Upper lobe of left lung (tissue), 6 donors: ENCODE measurements around the gene TMEM94. TPM values are rescaled to one million over a fixed set of nuclear protein-coding genes. Genes with fewer than 3 reads are reported as not detected.

Experiments used
- ATAC-seq, 2 donors: fragments of 200-7000 bp; cut with Tn5 transposase; one replicate each; pipeline ENCODE4 v1.9.1; 2022; ENCODE audit warnings: mild to moderate bottlenecking in 2 of 2, moderate library complexity in 2 of 2; ENCODE audit not compliant: low FRiP score in 2 of 2
- DNase-seq, 2 donors: peaks; one replicate each; pipeline ENCODE4 v3.0.0-alpha.2; 2019 to 2020
- H3K27ac ChIP-seq, 4 donors: fragments of 200-600 bp; sonication (generic); one replicate each; pipeline ENCODE4 v1.5.1; 2016 to 2019
- H3K27me3 ChIP-seq, 4 donors: fragments of 200-600 bp; sonication (generic); one replicate each; pipeline ENCODE4 v1.5.1; 2017 to 2019
- H3K36me3 ChIP-seq, 4 donors: fragments of 200-600 bp; sonication (generic); one replicate each; pipeline ENCODE4 v1.5.1; 2016 to 2019
- H3K4me1 ChIP-seq, 4 donors: fragments of 200-600 bp; sonication (generic); one replicate each; pipeline ENCODE4 v1.5.1; 2018 to 2019
- H3K4me3 ChIP-seq, 4 donors: fragments of 200-600 bp; sonication (generic); one replicate each; pipeline ENCODE4 v1.5.1; 2017 to 2019; ENCODE audit warnings: mild to moderate bottlenecking in 2 of 4, moderate library complexity in 1 of 4
- H3K9me3 ChIP-seq, 4 donors: fragments of 200-600 bp; sonication (generic); one replicate each; pipeline ENCODE4 v1.5.1; 2018 to 2019
- EP300 ChIP-seq, 4 donors: sonication (generic); formaldehyde crosslinking; IDR thresholded peaks; one replicate each; pipeline ENCODE4 v1.5.1; 2017; ENCODE audit warnings: antibody characterized with exemption in 4 of 4, control low read depth in 2 of 4
- POLR2A ChIP-seq, 4 donors: fragments of 450-650 bp; IDR thresholded peaks; one replicate each; pipeline ENCODE4 v1.5.1; 2016 to 2017; ENCODE audit warnings: antibody characterized with exemption in 4 of 4, mild to moderate bottlenecking in 2 of 4
- POLR2AphosphoS5 ChIP-seq, 2 donors: sonication (generic); formaldehyde crosslinking; IDR thresholded peaks; one replicate each; pipeline ENCODE4 v1.5.1; 2017; ENCODE audit warnings: antibody characterized with exemption in 2 of 2
- WGBS, 2 donors: methylation state at CpG; one replicate each; pipeline ENCODE4 v1.1.5; 2017 to 2018; 5-methylcytosine and 5-hydroxymethylcytosine counted together
- total RNA-seq, 6 donors: library from RNA; depleted of rRNA in 4 of 6; stranded (reverse); fragments of >200 nt in 4 of 6; gene quantifications; one replicate each; pipeline versions ENCODE4 v1.1.0 to v1.2.1, GENCODE V29; 2016 to 2021
- TF ChIP-seq, protein P1 (sequence below), 6 experiments: fragments of 450-650 bp in 4 of 6; fragments of 200-600 bp in 2 of 6; sonication (generic) in 2 of 6; IDR thresholded peaks; one replicate each; pipeline ENCODE4 v1.5.1; 2016 to 2019; ENCODE audit warnings: antibody characterized with exemption in 6 of 6
- donor health status: DM: no; HTN: no; CAD: no; lungs with moderate emphysema.
- donor health status: DM: no; HTN: yes; CAD: no; lungs with severe emphysema.

TMEM94 gene
- total RNA-seq, 6 donors from 2014 or later, result 62.3 to 320 (median 90.5) TPM

DNA sequence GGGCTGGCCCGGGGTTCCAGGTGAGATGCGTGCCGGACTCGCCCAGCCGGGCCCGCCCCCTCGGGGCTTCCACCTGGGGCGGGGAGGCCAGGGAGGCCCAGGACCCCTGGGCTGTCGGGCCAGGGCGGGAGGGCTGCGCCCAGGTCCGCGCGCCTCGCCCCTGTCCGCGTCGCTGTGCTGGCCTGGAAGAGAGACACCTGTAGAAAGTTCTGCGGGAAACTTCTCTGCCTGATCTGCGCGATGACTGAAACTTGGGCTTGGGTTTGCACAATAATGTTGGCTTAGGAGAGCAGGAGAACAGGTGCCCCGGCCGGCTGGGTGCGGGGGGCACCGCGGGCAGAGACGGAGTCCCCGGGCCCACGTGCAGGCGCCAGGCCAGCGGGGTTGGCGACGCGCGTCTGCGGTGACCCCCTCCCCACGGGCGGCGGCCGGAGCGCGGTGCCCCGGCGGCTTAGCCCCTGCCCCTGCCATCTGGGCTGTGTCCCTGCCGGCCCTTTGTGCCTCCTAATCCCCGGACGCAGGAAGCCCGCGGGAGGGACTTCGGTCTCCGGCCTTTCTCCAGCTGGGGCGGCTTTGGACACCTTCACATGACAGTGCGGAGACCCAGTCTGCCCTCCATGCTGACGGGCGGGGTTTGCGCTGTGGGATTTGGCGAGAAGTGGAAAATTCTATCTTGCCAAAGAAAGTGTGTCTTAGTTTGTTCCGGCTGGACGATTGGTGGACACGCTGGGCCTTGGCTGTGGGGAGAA is 69.5 kb downstream of the TMEM94 start:
- Histone ChIP-seq H3K36me3 (peaks cover 0 to 15% (median 6%) of the 10 kb centered on the region in 4 donors), H3K4me3 (peak overlapping the region; percentile 53 to 90 (median 73)), H3K4me1 (peaks cover 17 to 36% (median 28%) of the 10 kb centered on the region in 4 donors), H3K9me3 (no peaks in the 10 kb centered on the region), H3K27ac (peak overlapping the region; percentile 80 to 89 (median 82)), H3K27me3 (no peaks in the 10 kb centered on the region)
- ATAC-seq (peak in 1 of 2 donors; percentile 11), DNase-seq (peak in 1 of 2 donors; percentile 89)
- no peak for TF ChIP-seq POLR2AphosphoS5 (IDR thresholded peaks at IDR 0.05)
- TF ChIP-seq, protein P1, sequence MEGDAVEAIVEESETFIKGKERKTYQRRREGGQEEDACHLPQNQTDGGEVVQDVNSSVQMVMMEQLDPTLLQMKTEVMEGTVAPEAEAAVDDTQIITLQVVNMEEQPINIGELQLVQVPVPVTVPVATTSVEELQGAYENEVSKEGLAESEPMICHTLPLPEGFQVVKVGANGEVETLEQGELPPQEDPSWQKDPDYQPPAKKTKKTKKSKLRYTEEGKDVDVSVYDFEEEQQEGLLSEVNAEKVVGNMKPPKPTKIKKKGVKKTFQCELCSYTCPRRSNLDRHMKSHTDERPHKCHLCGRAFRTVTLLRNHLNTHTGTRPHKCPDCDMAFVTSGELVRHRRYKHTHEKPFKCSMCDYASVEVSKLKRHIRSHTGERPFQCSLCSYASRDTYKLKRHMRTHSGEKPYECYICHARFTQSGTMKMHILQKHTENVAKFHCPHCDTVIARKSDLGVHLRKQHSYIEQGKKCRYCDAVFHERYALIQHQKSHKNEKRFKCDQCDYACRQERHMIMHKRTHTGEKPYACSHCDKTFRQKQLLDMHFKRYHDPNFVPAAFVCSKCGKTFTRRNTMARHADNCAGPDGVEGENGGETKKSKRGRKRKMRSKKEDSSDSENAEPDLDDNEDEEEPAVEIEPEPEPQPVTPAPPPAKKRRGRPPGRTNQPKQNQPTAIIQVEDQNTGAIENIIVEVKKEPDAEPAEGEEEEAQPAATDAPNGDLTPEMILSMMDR (IDR thresholded peaks at IDR 0.05), result no peak
- no peak for TF ChIP-seq POLR2A (IDR thresholded peaks at IDR 0.05)
- TF ChIP-seq EP300 (IDR thresholded peaks at IDR 0.05), result no peak
- 1 to 5% methylated on average over 23 to 25 of the region's 60 CpGs for WGBS, 2 donors

- WGBS, 2 donors, result 41 to 52% methylated on average over 12 to 13 of the region's 13 CpGs
- H3K27ac ChIP-seq, result peak overlapping the region; percentile 80 to 89 (median 82)
- TF ChIP-seq, protein P1 (IDR thresholded peaks at IDR 0.05), result no peak
- peak in 2 of 4 donors; percentile 14 to 17 for TF ChIP-seq POLR2A (IDR thresholded peaks at IDR 0.05)
- H3K36me3 ChIP-seq, result peaks cover 0 to 8% (median 3%) of the 10 kb centered on the region in 4 donors
- H3K27me3 ChIP-seq, result no peaks in the 10 kb centered on the region
- H3K4me1 ChIP-seq, result peaks cover 17 to 44% (median 31%) of the 10 kb centered on the region in 4 donors
- H3K4me3 ChIP-seq, result peak overlapping the region; percentile 53 to 90 (median 73)
- no peaks in the 10 kb centered on the region for H3K9me3 ChIP-seq
- no peak for DNase-seq
- ATAC-seq, result no peak
Observed at GRCh38 chr17:75526555-75527270, 70.3 kb downstream of the TMEM94 start.

DNA sequence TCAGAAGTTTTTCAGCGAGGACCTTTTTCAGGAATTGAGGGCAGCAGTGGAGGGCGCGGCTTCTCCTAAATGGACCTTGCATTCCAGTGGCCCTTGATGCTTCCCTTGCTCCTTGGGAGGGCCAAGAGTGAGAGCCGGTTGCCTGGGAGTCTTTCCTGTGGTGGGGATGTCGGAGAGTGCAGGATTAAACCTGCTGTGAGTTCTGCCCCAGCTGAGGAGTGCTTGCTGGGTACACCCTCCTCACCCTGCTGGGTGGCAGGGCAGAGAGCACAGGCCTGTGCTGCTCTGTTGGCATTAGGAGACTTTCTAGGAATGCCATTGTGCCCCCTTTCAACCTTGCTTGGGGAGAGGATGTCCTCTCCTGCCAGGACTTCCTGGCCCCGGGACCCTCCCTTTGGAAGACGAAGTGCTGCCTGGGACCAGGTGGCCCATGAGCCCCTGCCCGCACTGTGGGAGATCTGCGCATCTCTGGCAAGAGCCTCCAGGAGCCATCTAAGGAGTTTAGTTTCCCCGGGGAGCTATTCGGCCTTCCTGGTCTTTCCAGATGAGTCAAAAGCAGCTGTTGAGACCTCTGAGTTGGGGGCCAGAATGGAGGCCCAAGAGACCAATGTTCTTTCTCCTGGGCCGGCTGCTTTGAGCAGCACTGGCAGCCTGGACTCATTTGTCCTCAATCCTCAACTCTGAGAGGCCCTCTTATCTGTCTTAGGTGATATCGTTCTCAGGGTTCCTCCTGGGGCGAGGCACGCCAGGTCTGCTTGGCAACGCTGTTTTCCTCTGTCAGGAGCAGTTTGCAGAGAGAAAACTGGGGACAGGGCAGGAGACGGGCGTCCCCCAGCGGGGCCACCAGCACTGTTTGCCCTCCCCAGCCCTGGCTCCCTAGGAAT is 74.6 kb downstream of the TMEM94 start:
- peaks cover 0 to 10% (median 0%) of the 10 kb centered on the region in 4 donors for H3K36me3 ChIP-seq
- no peak overlapping the region for H3K4me3 ChIP-seq
- H3K9me3 ChIP-seq, result no peaks in the 10 kb centered on the region
- 68 to 78% methylated on average over 12 to 19 of the region's 19 CpGs for WGBS, 2 donors
- H3K27me3 ChIP-seq, result no peaks in the 10 kb centered on the region
- ATAC-seq (peak; percentile 4 to 59), DNase-seq (peak in 1 of 2 donors; percentile 70)
- TF ChIP-seq POLR2AphosphoS5 (IDR thresholded peaks at IDR 0.05) (no peak), EP300 (IDR thresholded peaks at IDR 0.05) (no peak), POLR2A (IDR thresholded peaks at IDR 0.05) (no peak)
- TF ChIP-seq, protein P1 (IDR thresholded peaks at IDR 0.05), result no peak
- H3K4me1 ChIP-seq, result peaks cover 7 to 59% (median 30%) of the 10 kb centered on the region in 4 donors
- H3K27ac ChIP-seq, result peak overlapping the region; percentile 65 to 87 (median 82)

DNA sequence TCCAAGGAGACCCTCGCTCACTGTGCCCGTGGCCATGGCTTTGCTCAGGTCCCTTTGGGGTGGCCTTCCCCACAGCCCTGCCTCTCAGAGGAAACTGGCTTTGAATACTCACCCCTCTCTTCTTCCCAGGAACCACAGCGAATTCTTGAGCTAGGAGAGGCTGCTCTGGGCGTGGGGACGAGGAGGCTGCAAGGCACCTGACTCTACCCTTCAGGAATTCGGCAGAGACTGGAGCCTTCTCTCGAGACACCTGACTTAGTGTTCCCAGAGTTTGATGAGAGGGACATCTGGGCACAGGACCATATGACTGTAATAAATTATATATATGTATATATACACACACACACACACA is 75.3 kb downstream of the TMEM94 start:
- H3K4me3 ChIP-seq, result no peak overlapping the region
- H3K27me3 ChIP-seq, result no peaks in the 10 kb centered on the region
- H3K27ac ChIP-seq, result peak overlapping the region; percentile 65 to 87 (median 82)
- peak in 1 of 4 donors; percentile 32 for TF ChIP-seq POLR2A (IDR thresholded peaks at IDR 0.05)
- TF ChIP-seq EP300 (IDR thresholded peaks at IDR 0.05), result no peak
- no peak for TF ChIP-seq POLR2AphosphoS5 (IDR thresholded peaks at IDR 0.05)
- ATAC-seq (peak; percentile 61 to 82), DNase-seq (peak in 1 of 2 donors; percentile 72)
- H3K9me3 ChIP-seq, result no peaks in the 10 kb centered on the region
- H3K36me3 ChIP-seq, result peaks cover 0 to 10% (median 0%) of the 10 kb centered on the region in 4 donors
- 69 to 70% methylated on average over 7 of the region's 7 CpGs for WGBS, 2 donors
- H3K4me1 ChIP-seq, result peaks cover under 1 to 56% (median 27%) of the 10 kb centered on the region in 4 donors
